Ascending aorta (tissue), 2 donors: ENCODE measurements around the gene SLC1A1. TPM values are rescaled to one million over a fixed set of nuclear protein-coding genes. Genes with fewer than 3 reads are reported as not detected.

Experiments
- DNase-seq, 2 donors: peaks; one replicate each; pipeline ENCODE4 v3.0.0-alpha.2; 2019; ENCODE audit warnings: low spot score in 2 of 2
- H3K27ac ChIP-seq, 2 donors: fragments of 200-600 bp; sonication (generic); one replicate each; pipeline ENCODE4 v1.5.1; 2016 to 2017; ENCODE audit warnings: mild to moderate bottlenecking in 1 of 2
- H3K27me3 ChIP-seq: fragments of 200-600 bp; sonication (generic); one replicate; pipeline ENCODE4 v1.5.1; 2017
- H3K36me3 ChIP-seq, 2 donors: fragments of 200-600 bp; sonication (generic); one replicate each; pipeline ENCODE4 v1.5.1; 2016
- H3K4me1 ChIP-seq, 2 donors: fragments of 200-600 bp; sonication (generic); one replicate each; pipeline ENCODE4 v1.5.1; 2016 to 2017; ENCODE audit warnings: mild to moderate bottlenecking in 1 of 2
- H3K4me3 ChIP-seq, 2 donors: fragments of 200-600 bp; sonication (generic); one replicate each; pipeline ENCODE4 v1.5.1; 2016 to 2017; ENCODE audit warnings: mild to moderate bottlenecking in 1 of 2
- H3K9me3 ChIP-seq, 2 donors: fragments of 200-600 bp; sonication (generic); one replicate each; pipeline ENCODE4 v1.5.1; 2016
- CTCF ChIP-seq, 3 experiments: fragments of 200-600 bp in 2 of 3; fragments of 450-650 bp in 1 of 3; sonication (generic) in 2 of 3; IDR thresholded peaks; one replicate each; pipeline ENCODE4 v1.5.1; 2016 to 2019; ENCODE audit warnings: antibody characterized with exemption in 3 of 3, mild to moderate bottlenecking in 1 of 3, moderate library complexity in 1 of 3
- intact Hi-C: fragments of 100-400 bp; cut with DNase I; formaldehyde crosslinking; loops from one replicate; pipeline ENCODE4 v1.15.1; 2023
- total RNA-seq: library from RNA; depleted of rRNA; stranded (reverse); fragments of >200 nt; gene quantifications from one replicate; pipeline ENCODE4 v1.1.0, GENCODE V29; 2016

Gene SLC1A1
- total RNA-seq, 1 donor from 2014 or later, result 6.5 TPM

GRCh38 chr9:4547016-4547415 is 56.7 kb downstream of the SLC1A1 start:
- H3K27ac ChIP-seq, result no peak overlapping the region
- DNase-seq, result no peak
- no peaks in the 10 kb centered on the region for H3K36me3 ChIP-seq
- H3K9me3 ChIP-seq, result no peaks in the 10 kb centered on the region
- H3K4me1 ChIP-seq, result no peaks in the 10 kb centered on the region
- no peak for TF ChIP-seq CTCF (IDR thresholded peaks at IDR 0.05)
- H3K4me3 ChIP-seq, result no peak overlapping the region
- H3K27me3 ChIP-seq, result no peaks in the 10 kb centered on the region
- intact Hi-C loops, result no loop called here

DNA sequence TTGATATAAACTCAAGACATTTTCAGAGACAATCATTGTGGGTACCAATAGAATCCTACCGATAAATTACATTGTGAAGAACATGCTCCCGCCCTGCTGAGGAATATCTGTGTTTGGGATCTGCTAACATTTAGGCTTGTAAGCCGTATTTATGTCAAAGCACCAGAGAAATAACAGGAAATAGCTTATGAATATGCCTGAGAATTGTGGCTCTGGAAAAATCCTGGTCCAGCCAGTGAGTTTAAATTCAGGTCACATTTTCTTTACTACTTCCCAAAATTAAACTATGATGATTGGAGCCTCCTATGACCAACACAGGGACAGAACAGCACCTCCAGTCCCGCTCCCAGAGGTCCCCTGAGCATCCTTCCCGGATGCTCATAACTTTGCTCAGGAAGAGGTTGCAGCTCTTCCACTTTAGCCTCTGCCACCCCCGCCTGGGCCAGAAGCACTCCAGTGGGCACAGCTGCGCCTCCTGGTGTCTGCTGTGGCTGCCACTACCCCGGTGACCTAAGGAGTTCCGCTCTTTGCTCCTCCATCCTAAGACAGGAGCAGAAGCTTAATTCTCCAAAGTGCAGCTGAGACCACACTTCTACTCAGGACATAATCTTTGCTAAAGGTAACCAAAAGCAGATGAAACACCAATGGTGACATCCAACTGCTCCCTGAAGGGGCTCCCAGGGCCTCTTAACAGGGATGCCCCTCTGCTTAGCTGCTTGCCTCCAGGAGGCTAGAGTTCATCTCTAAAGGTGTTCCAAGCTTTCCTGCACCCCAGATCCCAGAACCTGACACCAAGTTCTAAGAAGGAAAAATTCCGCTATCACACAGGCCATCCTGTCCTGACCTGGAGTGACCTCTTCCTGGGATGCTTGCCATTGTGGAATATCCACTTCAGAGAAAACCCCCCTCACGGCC is 58.8 kb downstream of the SLC1A1 start:
- Histone ChIP-seq H3K36me3 (no peaks in the 10 kb centered on the region), H3K27ac (peak overlapping the region in 1 of 2 donors; percentile 28), H3K27me3 (no peaks in the 10 kb centered on the region), H3K4me3 (no peak overlapping the region), H3K9me3 (no peaks in the 10 kb centered on the region), H3K4me1 (peaks cover 0 to 2% of the 10 kb centered on the region in 2 donors)
- intact Hi-C loops, result no loop called here
- peak in 1 of 3 experiments; percentile 15 for TF ChIP-seq CTCF (IDR thresholded peaks at IDR 0.05)
- DNase-seq, result no peak

DNA sequence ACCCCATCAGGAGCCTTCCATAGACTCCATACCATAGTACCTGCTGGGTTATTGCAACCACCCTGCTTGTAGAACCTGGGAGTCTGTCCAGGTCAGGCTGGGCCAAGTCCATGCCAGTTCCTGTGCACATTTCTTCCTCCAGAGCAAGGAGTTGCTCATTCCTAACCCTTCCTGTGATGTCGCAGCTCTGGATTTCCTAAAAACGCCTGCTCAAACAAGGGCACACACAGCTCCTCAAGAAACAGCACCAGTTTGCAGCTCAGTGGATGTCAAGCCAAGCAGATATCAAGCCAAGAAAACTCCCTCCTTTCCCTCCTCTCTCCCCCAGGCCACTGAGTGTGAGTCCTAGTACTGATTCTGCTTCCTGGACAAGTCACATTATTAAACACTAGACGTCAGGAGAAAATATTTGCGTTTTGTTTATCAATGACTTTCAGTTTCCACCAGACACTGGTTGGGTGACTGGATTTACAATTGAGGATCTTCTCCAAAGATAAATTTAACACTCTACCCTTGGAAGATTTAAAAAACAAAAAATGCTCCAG is 59.6 kb downstream of the SLC1A1 start:
- intact Hi-C loops, result no loop called here
- Histone ChIP-seq H3K9me3 (no peaks in the 10 kb centered on the region), H3K4me3 (no peak overlapping the region), H3K27ac (peak overlapping the region; percentile 25 to 28), H3K27me3 (no peaks in the 10 kb centered on the region), H3K36me3 (no peaks in the 10 kb centered on the region), H3K4me1 (peaks cover 0 to 2% of the 10 kb centered on the region in 2 donors)
- no peak for TF ChIP-seq CTCF (IDR thresholded peaks at IDR 0.05)
- no peak for DNase-seq

- TF ChIP-seq CTCF (IDR thresholded peaks at IDR 0.05), result no peak
- Histone ChIP-seq H3K4me3 (no peak overlapping the region), H3K27ac (no peak overlapping the region), H3K4me1 (peaks cover 0 to 2% of the 10 kb centered on the region in 2 donors), H3K9me3 (no peaks in the 10 kb centered on the region), H3K36me3 (no peaks in the 10 kb centered on the region), H3K27me3 (no peaks in the 10 kb centered on the region)
- intact Hi-C loops, result no loop called here
- DNase-seq, result no peak
These were observed 60.7 kb downstream of the SLC1A1 start for GRCh38 chr9:4550777-4551484.

DNA sequence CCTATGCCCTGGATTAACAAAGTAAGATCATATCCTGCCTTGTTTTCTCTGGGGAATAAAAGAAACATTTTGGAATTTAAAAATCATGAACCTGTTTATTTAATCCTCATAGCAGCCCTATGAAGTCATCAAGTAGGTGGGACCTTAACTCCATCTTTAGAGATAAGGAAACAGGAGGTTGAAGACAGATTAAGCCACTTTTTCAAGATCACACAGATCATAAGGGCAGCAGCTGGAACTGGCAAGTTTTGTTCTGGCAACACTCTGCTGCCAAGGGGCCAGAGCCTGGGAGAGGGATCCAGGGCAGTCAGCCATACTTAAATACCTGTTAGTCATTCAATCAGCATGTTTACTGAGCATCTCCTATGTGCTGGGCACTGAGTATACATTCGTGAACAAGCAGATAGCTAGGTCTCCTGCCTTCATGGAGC is 63.7 kb downstream of the SLC1A1 start:
- TF ChIP-seq CTCF (IDR thresholded peaks at IDR 0.05), result no peak
- no peaks in the 10 kb centered on the region for H3K27me3 ChIP-seq
- no peak for DNase-seq
- intact Hi-C loops, result no loop called here
- H3K27ac ChIP-seq, result no peak overlapping the region
- H3K4me1 ChIP-seq, result peaks cover 0 to 2% of the 10 kb centered on the region in 2 donors
- H3K4me3 ChIP-seq, result no peak overlapping the region
- H3K36me3 ChIP-seq, result no peaks in the 10 kb centered on the region
- H3K9me3 ChIP-seq, result no peaks in the 10 kb centered on the region
